K562 (cell line): Measurements from ENCODE around the gene THSD8. TPM values are rescaled to one million over a fixed set of nuclear protein-coding genes. Genes with fewer than 3 reads are reported as not detected.

Experiments used
- ATAC-seq: fragments of 200-7000 bp; cut with Tn5 transposase; 3 replicates; pipeline ENCODE4 v1.9.1; 2020; ENCODE audit warnings: moderate library complexity
- BruUV-seq: library from RNA; stranded (reverse); fragments of 400-500 nt; replicated peaks from 2 replicates; lab custom pipeline; 2021; lab: Mats Ljungman, UMichigan
- CTCF ChIA-PET: fragments of 300-600 bp; formaldehyde crosslinking; extraction: SDS; loops from one replicate; lab custom pipeline; 2021; ENCODE audit warnings: low intra/inter-chr PET ratio; lab: Yijun Ruan, JAX
- POLR2A ChIA-PET: fragments of 300-600, 350-650 bp; sonication (Branson Sonifier 250); formaldehyde crosslinking; extraction: SDS; loops from one replicate; lab custom pipeline; 2021; ENCODE audit warnings: antibody characterized with exemption, inconsistent platforms; lab: Yijun Ruan, JAX
- DNase-seq, 4 experiments: peaks; one replicate each; pipeline versions ENCODE4 v3.0.0 to v3.0.0-alpha.2; 2011 to 2018; ENCODE audit warnings: low spot score in 3 of 4, mixed read lengths in 3 of 4; ENCODE audit errors: extremely low read depth in 1 of 4
- FAIRE-seq: peaks from 2 replicates; lab custom pipeline; 2011; peaks lifted over from hg19 to GRCh38; lab: Jason Lieb, UNC
- H2AFZ ChIP-seq: 2 replicates; pipeline ENCODE4 v1.6.0; 2011; ENCODE audit warnings: low read depth, low read length, control low read depth, inconsistent platforms
- H3K27ac ChIP-seq: fragments of 200-600 bp; 3 replicates; pipeline ENCODE4 v1.8.0; 2011; ENCODE audit warnings: low read depth, mild to moderate bottlenecking, control low read depth, inconsistent platforms, low read length, moderate library complexity, mixed read lengths; ENCODE audit errors: extremely low read depth
- H3K27me3 ChIP-seq, 2 experiments: fragments of 300-600 bp in 1 of 2; 2 replicates in 1 of 2; 3 replicates in 1 of 2; pipeline versions ENCODE4 v1.6.0 to v1.8.0; 2011; ENCODE audit warnings: inconsistent platforms in 2 of 2, low read length in 2 of 2, mild to moderate bottlenecking in 1 of 2, mixed read lengths in 1 of 2, moderate library complexity in 1 of 2; ENCODE audit not compliant: control insufficient read depth in 2 of 2, insufficient read depth in 2 of 2
- H3K36me3 ChIP-seq: fragments of 300-600 bp; 3 replicates; pipeline ENCODE4 v1.8.0; 2011; ENCODE audit warnings: mild to moderate bottlenecking, low read length, inconsistent platforms; ENCODE audit not compliant: control insufficient read depth, insufficient read depth
- H3K4me1 ChIP-seq, 2 experiments: fragments of 200-600 bp in 1 of 2; replicated peaks in 1 of 2; 2 replicates in 1 of 2; 3 replicates in 1 of 2; pipeline versions ENCODE4 v1.5.1 to v1.8.0; 2011; ENCODE audit warnings: inconsistent platforms in 2 of 2, low read length in 2 of 2, mild to moderate bottlenecking in 1 of 2, mixed read lengths in 1 of 2, moderate library complexity in 1 of 2; ENCODE audit not compliant: control insufficient read depth in 2 of 2, insufficient read depth in 2 of 2
- H3K4me2 ChIP-seq: 2 replicates; pipeline ENCODE4 v1.6.1; 2011; ENCODE audit warnings: low read length, control low read depth, inconsistent platforms, mixed read lengths; ENCODE audit not compliant: insufficient read depth
- H3K4me3 ChIP-seq: fragments of 200-600 bp; sonication (generic), shearing (Covaris generic); 2 replicates; pipeline ENCODE4 v1.5.1; 2016; ENCODE audit warnings: control low read depth, inconsistent platforms
- H3K79me2 ChIP-seq: fragments of 200-600 bp; 3 replicates; pipeline ENCODE4 v1.8.0; 2011; ENCODE audit warnings: low read length, inconsistent platforms; ENCODE audit not compliant: control insufficient read depth, insufficient read depth
- H3K9ac ChIP-seq, 2 experiments: 2 replicates each; pipeline versions ENCODE4 v1.6.0 to v1.6.1; 2011; ENCODE audit warnings: low read depth in 2 of 2, low read length in 2 of 2, control low read depth in 1 of 2, inconsistent platforms in 1 of 2, mild to moderate bottlenecking in 1 of 2, mixed read lengths in 1 of 2; ENCODE audit not compliant: insufficient read depth in 1 of 2
- H3K9me1 ChIP-seq: one replicate; pipeline ENCODE4 v1.6.0; 2011; ENCODE audit warnings: inconsistent platforms, mild to moderate bottlenecking, low read length, moderate library complexity; ENCODE audit not compliant: control insufficient read depth, insufficient read depth
- H3K9me3 ChIP-seq: replicated peaks from 2 replicates; pipeline ENCODE4 v1.5.1; 2011; ENCODE audit warnings: low read depth, low read length, inconsistent platforms; ENCODE audit not compliant: control insufficient read depth, insufficient read depth
- H4K20me1 ChIP-seq: replicated peaks from 2 replicates; pipeline ENCODE4 v1.6.1; 2011; ENCODE audit warnings: low read length, inconsistent platforms, mixed read lengths; ENCODE audit not compliant: control insufficient read depth, insufficient read depth
- CHCHD3 ChIP-seq: fragments of 250-450 bp; sonication (Bioruptor Pico); IDR thresholded peaks from 2 replicates; pipeline ENCODE4 v2.1.2; 2022; ENCODE audit warnings: mild to moderate bottlenecking
- CHD1 ChIP-seq: fragments of 200-600 bp; sonication (generic); IDR thresholded peaks from one replicate; pipeline ENCODE4 v1.6.1; 2012; ENCODE audit warnings: mild to moderate bottlenecking, moderate library complexity, low read length, inconsistent platforms
- FOXJ2 ChIP-seq: fragments of 200-800 bp; sonication (Bioruptor generic); IDR thresholded peaks from 2 replicates; pipeline ENCODE4 v1.6.1; 2016; ENCODE audit warnings: missing genetic modification characterization, missing compliant biosample characterization
- FUS ChIP-seq: fragments of 200-400 bp; formaldehyde crosslinking; optimal IDR thresholded peaks from 2 replicates; pipeline ENCODE3; 2017; ENCODE audit warnings: low read depth, low read length
- HDGF ChIP-seq: fragments of 450-650 bp; IDR thresholded peaks from 2 replicates; pipeline ENCODE4 v1.6.1; 2016
- MYBL2 ChIP-seq, 2 experiments: fragments of 450-650 bp in 1 of 2; sonication (generic) in 1 of 2; formaldehyde crosslinking in 1 of 2; IDR thresholded peaks; 2 replicates each; pipeline versions ENCODE4 v1.6.1 to v1.8.1; 2017 to 2022; ENCODE audit warnings: borderline replicate concordance in 1 of 2, inconsistent platforms in 1 of 2, low read depth in 1 of 2, mild to moderate bottlenecking in 1 of 2, missing genetic modification reagents in 1 of 2, moderate library complexity in 1 of 2
- MYNN ChIP-seq, 2 experiments: sonication (generic); formaldehyde crosslinking in 1 of 2; IDR thresholded peaks; 2 replicates each; pipeline versions ENCODE4 v1.5.0 to v1.6.1; 2016 to 2020; ENCODE audit warnings: antibody characterized with exemption in 1 of 2, missing genetic modification reagents in 1 of 2
- NR2C2 ChIP-seq, 2 experiments: fragments of 200-800 bp in 1 of 2; sonication (Bioruptor generic) in 1 of 2; sonication (generic) in 1 of 2; formaldehyde crosslinking in 1 of 2; IDR thresholded peaks; 2 replicates each; pipeline versions ENCODE4 v1.6.1 to v1.8.0; 2016 to 2022; ENCODE audit warnings: mild to moderate bottlenecking in 1 of 2, missing compliant biosample characterization in 1 of 2, missing genetic modification characterization in 1 of 2, missing genetic modification reagents in 1 of 2
- NR3C1 ChIP-seq: sonication (generic); formaldehyde crosslinking; IDR thresholded peaks from 2 replicates; pipeline ENCODE4 v1.8.1; 2022; ENCODE audit warnings: missing genetic modification reagents
- OTX1 ChIP-seq: fragments of 450-650 bp; formaldehyde crosslinking; IDR thresholded peaks from 2 replicates; pipeline ENCODE4 v1.4.0; 2022; ENCODE audit warnings: mild to moderate bottlenecking
- PHF21A ChIP-seq: fragments of 450-650 bp; IDR thresholded peaks from 2 replicates; pipeline ENCODE4 v1.6.1; 2017; ENCODE audit warnings: low read depth, borderline replicate concordance
- RBFOX2 ChIP-seq: fragments of 200-400 bp; formaldehyde crosslinking; IDR thresholded peaks from 2 replicates; pipeline ENCODE4 v1.6.1; 2017; ENCODE audit warnings: low read depth, mild to moderate bottlenecking, low read length, moderate library complexity
- RFX1 ChIP-seq: fragments of 450-650 bp; IDR thresholded peaks from 2 replicates; pipeline ENCODE4 v1.6.1; 2016; ENCODE audit warnings: mild to moderate bottlenecking, moderate library complexity
- STAG1 ChIP-seq: sonication (generic); formaldehyde crosslinking; IDR thresholded peaks from 2 replicates; pipeline ENCODE4 v1.5.0; 2020; ENCODE audit warnings: missing genetic modification reagents, borderline replicate concordance
- TAF15 ChIP-seq: fragments of 200-400 bp; formaldehyde crosslinking; IDR thresholded peaks from 2 replicates; pipeline ENCODE4 v1.6.1; 2017; ENCODE audit warnings: mild to moderate bottlenecking, low read depth, low read length, moderate library complexity
- WHSC1 ChIP-seq: IDR thresholded peaks from one replicate; pipeline ENCODE4 v1.6.1; 2012; ENCODE audit warnings: low read length, control low read depth, inconsistent platforms
- ZNF431 ChIP-seq: sonication (generic); formaldehyde crosslinking; IDR thresholded peaks from 2 replicates; pipeline ENCODE4 v1.8.0; 2022; ENCODE audit warnings: mild to moderate bottlenecking, missing genetic modification reagents
- WGBS: fragments of 100-300 bp; shearing (Covaris generic); methylation state at CpG from one replicate; pipeline ENCODE4 v1.1.6; 2016; ENCODE audit warnings: low coverage, mixed read lengths; ENCODE audit not compliant: insufficient coverage; ENCODE audit errors: missing lambda C conversion rate; 5-methylcytosine and 5-hydroxymethylcytosine counted together
- in situ Hi-C: fragments of 300-500 bp; cut with MboI; formaldehyde crosslinking; loops from 4 replicates; pipeline ENCODE4 v1.15.0; 2018; ENCODE audit warnings: inconsistent platforms, mixed read lengths
- intact Hi-C: fragments of 100-400 bp; cut with micrococcal nuclease; formaldehyde crosslinking; loops from 2 replicates; pipeline ENCODE4 v1.14.2; 2022
- polyA plus RNA-seq, 8 experiments: library from polyadenylated mRNA; depleted of rRNA in 4 of 8; stranded (reverse) in 5 of 8; unstranded in 3 of 8; fragments of >200 nt; fragmentation: Nextera tagmentation in 2 of 8; fragmentation: Illumina TruSeq in 1 of 8; extraction: Ambion mirVana in 2 of 8; extraction: Trizol in 1 of 8; gene quantifications; 2 replicates each; pipeline versions ENCODE4 v1.2.1 to v1.2.3, GENCODE V29; 2011 to 2014; ENCODE audit warnings: inconsistent platforms in 1 of 8, missing spikeins in 1 of 8
- total RNA-seq, 7 experiments: library from RNA; depleted of rRNA in 6 of 7; stranded (reverse); fragments of >200 nt in 6 of 7; fragmentation: Illumina TruSeq in 2 of 7; extraction: Trizol in 2 of 7; gene quantifications; 2 replicates each; pipeline versions ENCODE4 v1.2.1 to v1.2.3, GENCODE V29; 2011 to 2021; ENCODE audit warnings: low replicate concordance in 1 of 7
- TF ChIP-seq, protein P1 (sequence below): fragments of 250-450 bp; sonication (Bioruptor Pico); IDR thresholded peaks from 2 replicates; pipeline ENCODE4 v1.4.0; 2020; ENCODE audit warnings: mild to moderate bottlenecking, moderate library complexity
- TF ChIP-seq, protein P2 (sequence below), 2 experiments: IDR thresholded peaks; 2 replicates each; pipeline ENCODE4 v1.6.1; 2012; ENCODE audit warnings: improper control_type of control experiment in 2 of 2, low read depth in 2 of 2, low read length in 2 of 2, borderline replicate concordance in 1 of 2

Gene THSD8
- total and polyA plus RNA-seq, 9 of the 15 experiments (the other 6 are each of a cell fraction or from before 2014, with no cell fraction given): 8.4 to 42.4 (median 19.9) TPM; not detected in 2

DNA sequence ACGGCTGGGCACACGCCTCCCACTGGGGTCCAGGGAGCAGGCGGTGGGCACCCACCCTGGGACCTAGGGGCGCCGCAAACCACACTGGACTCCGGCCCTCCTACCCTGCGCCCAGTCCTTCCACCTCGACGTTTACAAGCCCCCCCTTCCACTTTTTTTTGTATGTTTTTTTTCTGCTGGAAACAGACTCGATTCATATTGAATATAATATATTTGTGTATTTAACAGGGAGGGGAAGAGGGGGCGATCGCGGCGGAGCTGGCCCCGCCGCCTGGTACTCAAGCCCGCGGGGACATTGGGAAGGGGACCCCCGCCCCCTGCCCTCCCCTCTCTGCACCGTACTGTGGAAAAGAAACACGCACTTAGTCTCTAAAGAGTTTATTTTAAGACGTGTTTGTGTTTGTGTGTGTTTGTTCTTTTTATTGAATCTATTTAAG lies 9.0 kb upstream of the THSD8 start:
- Histone ChIP-seq H3K9ac (peak overlapping the region; percentile 89 to 97), H3K9me1 (no peaks in the 10 kb centered on the region), H3K9me3 (no peaks in the 10 kb centered on the region), H3K4me3 (peak overlapping the region; percentile 83), H4K20me1 (peaks cover 13% of the 10 kb centered on the region; the same call in 1 of the 2 replicates), H3K79me2 (peaks cover 36% of the 10 kb centered on the region), H3K36me3 (peaks cover 8% of the 10 kb centered on the region; the same call in 2 of the 3 replicates), H3K4me1 (peaks cover 39 to 75% of the 10 kb centered on the region in 2 experiments), H2AFZ (0 out of 2 replicates have a peak overlapping the region, but pooled peaks have one; percentile 14), H3K4me2 (peak overlapping the region; percentile 96), H3K27me3 (no peaks in the 10 kb centered on the region), H3K27ac (peak overlapping the region; percentile 89)
- ChIA-PET POLR2A (interaction anchor here (0.6 to 3.6 kb wide), 29 partner anchors 10 to 1426 kb away, joined by 3 to 44 read pairs (median 5); partner anchors contain the start of genes BEST2, DHPS, MAN2B1 and RNASEH2A), CTCF (interaction anchor here (0.7 kb wide), 1 partner anchor 103 kb away, joined by 3 read pairs; no protein-coding TSS in a partner anchor)
- intact Hi-C loops: loop anchor here (10.0 kb wide), 1 partner anchor 228 kb away; no protein-coding TSS in a partner anchor
- WGBS: 0% methylated on average over 14 of the region's 22 CpGs
- no TSS peak for BruUV-seq
- DNase-seq: peak in 1 of 4 experiments; percentile 19
- no peak for ATAC-seq
- FAIRE-seq: no peak
- in situ Hi-C loops: no loop called here
- TF ChIP-seq, protein P1, sequence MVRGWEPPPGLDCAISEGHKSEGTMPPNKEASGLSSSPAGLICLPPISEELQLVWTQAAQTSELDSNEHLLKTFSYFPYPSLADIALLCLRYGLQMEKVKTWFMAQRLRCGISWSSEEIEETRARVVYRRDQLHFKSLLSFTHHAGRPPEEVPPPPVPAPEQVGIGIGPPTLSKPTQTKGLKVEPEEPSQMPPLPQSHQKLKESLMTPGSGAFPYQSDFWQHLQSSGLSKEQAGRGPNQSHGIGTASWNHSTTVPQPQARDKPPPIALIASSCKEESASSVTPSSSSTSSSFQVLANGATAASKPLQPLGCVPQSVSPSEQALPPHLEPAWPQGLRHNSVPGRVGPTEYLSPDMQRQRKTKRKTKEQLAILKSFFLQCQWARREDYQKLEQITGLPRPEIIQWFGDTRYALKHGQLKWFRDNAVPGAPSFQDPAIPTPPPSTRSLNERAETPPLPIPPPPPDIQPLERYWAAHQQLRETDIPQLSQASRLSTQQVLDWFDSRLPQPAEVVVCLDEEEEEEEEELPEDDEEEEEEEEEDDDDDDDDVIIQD: no peak
- TF ChIP-seq TAF15 (peak; percentile 3; the same call in 1 of the 2 replicates), FUS (no peak), WHSC1 (no peak), NR3C1 (CRISPR knock-in tag) (0 out of 2 replicates have a peak, but pooled peaks have one; percentile 42), MYBL2 (IDR thresholded peaks at IDR 0.05; ENCODE audit: low read depth) (no peak; the same call in 1 of the 2 replicates), MYBL2 (CRISPR knock-in tag; IDR thresholded peaks at IDR 0.05; ENCODE audit: borderline replicate concordance) (no peak), RBFOX2 (peak; percentile 57), CHCHD3 (CRISPR knock-in tag) (no peak), PHF21A (no peak), HDGF (no peak), MYNN (IDR thresholded peaks at IDR 0.05) (0 out of 2 replicates have a peak, but pooled peaks have one; percentile 2), MYNN (CRISPR knock-in tag; IDR thresholded peaks at IDR 0.05) (no peak), ZNF431 (CRISPR knock-in tag) (peak; percentile 2; the same call in 1 of the 2 replicates), NR2C2 (CRISPR knock-in tag; IDR thresholded peaks at IDR 0.05) (no peak; the same call in 1 of the 2 replicates), NR2C2 (tag; IDR thresholded peaks at IDR 0.05) (peak; percentile 15), CHD1 (peak; percentile 48), FOXJ2 (tag) (no peak), RFX1 (no peak), OTX1 (CRISPR knock-in tag) (no peak), STAG1 (CRISPR knock-in tag) (no peak)
- TF ChIP-seq, protein P2, sequence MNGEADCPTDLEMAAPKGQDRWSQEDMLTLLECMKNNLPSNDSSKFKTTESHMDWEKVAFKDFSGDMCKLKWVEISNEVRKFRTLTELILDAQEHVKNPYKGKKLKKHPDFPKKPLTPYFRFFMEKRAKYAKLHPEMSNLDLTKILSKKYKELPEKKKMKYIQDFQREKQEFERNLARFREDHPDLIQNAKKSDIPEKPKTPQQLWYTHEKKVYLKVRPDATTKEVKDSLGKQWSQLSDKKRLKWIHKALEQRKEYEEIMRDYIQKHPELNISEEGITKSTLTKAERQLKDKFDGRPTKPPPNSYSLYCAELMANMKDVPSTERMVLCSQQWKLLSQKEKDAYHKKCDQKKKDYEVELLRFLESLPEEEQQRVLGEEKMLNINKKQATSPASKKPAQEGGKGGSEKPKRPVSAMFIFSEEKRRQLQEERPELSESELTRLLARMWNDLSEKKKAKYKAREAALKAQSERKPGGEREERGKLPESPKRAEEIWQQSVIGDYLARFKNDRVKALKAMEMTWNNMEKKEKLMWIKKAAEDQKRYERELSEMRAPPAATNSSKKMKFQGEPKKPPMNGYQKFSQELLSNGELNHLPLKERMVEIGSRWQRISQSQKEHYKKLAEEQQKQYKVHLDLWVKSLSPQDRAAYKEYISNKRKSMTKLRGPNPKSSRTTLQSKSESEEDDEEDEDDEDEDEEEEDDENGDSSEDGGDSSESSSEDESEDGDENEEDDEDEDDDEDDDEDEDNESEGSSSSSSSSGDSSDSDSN (IDR thresholded peaks at IDR 0.05; ENCODE audit: borderline replicate concordance in 1 of 2, low read depth in 2 of 2, low read length in 2 of 2): no peak
